Measurements from ENCODE around the gene CDK8.

The CDK8 gene

GRCh38 chr13:26390203-26390602 is 136.3 kb downstream of the CDK8 start:
- DNase-seq, result no peak

- no peak for DNase-seq
These were observed 146.6 kb downstream of the CDK8 start for GRCh38 chr13:26400545-26400944.

GRCh38 chr13:26401069-26401468 is 147.1 kb downstream of the CDK8 start:
- DNase-seq, result no peak

GRCh38 chr13:26401578-26402021 is 147.7 kb downstream of the CDK8 start:
- no peak for DNase-seq

GRCh38 chr13:26406791-26407190 is 152.9 kb downstream of the CDK8 start:
- no peak for DNase-seq

GRCh38 chr13:26411206-26411605 is 157.3 kb downstream of the CDK8 start:
- no peak for DNase-seq

GRCh38 chr13:26412263-26412662 is 158.3 kb downstream of the CDK8 start:
- DNase-seq, result no peak

- no peak for DNase-seq
These were observed 159.2 kb downstream of the CDK8 start for GRCh38 chr13:26412936-26413716.

GRCh38 chr13:26420282-26420960 is 166.5 kb downstream of the CDK8 start:
- no peak for DNase-seq

GRCh38 chr13:26422036-26422435 is 168.1 kb downstream of the CDK8 start:
- DNase-seq, result no peak

- no peak for DNase-seq
These were observed 169.7 kb downstream of the CDK8 start for GRCh38 chr13:26423629-26424028.

GRCh38 chr13:26424181-26424580 is 170.3 kb downstream of the CDK8 start:
- no peak for DNase-seq

- DNase-seq, result no peak
These were observed 171.8 kb downstream of the CDK8 start for GRCh38 chr13:26425443-26426358.

GRCh38 chr13:26433776-26434175 is 179.8 kb downstream of the CDK8 start:
- DNase-seq, result no peak

- no peak for DNase-seq
These were observed 181.2 kb downstream of the CDK8 start for GRCh38 chr13:26435171-26435570.

GRCh38 chr13:26435646-26436045 is 181.7 kb downstream of the CDK8 start:
- no peak for DNase-seq

GRCh38 chr13:26436914-26437313 is 183.0 kb downstream of the CDK8 start:
- DNase-seq, result no peak

GRCh38 chr13:26440111-26440510 is 186.2 kb downstream of the CDK8 start:
- DNase-seq, result no peak

- no peak for DNase-seq
These were observed 187.5 kb downstream of the CDK8 start for GRCh38 chr13:26441476-26441875.

GRCh38 chr13:26442541-26442940 is 188.6 kb downstream of the CDK8 start:
- DNase-seq, result no peak

GRCh38 chr13:26445092-26445491 is 191.2 kb downstream of the CDK8 start:
- DNase-seq, result no peak

GRCh38 chr13:26446751-26447150 is 192.8 kb downstream of the CDK8 start:
- no peak for DNase-seq

GRCh38 chr13:26448032-26448431 is 194.1 kb downstream of the CDK8 start:
- no peak for DNase-seq
